RWPE2 (cell line): Measurements from ENCODE around the gene POLR2M.

Source experiments
- ATAC-seq: fragments of 200-7000 bp; cut with Tn5 transposase; 3 replicates; pipeline ENCODE4 v1.9.1; 2021; ENCODE audit warnings: low read depth
- DNase-seq: peaks from one replicate; pipeline ENCODE4 v3.0.0-alpha.2; 2020; ENCODE audit warnings: low spot score
- H3K27ac ChIP-seq: fragments of 450-650 bp; 2 replicates; pipeline ENCODE4 v1.5.1; 2017; ENCODE audit warnings: mild to moderate bottlenecking; ENCODE audit not compliant: poor library complexity, severe bottlenecking
- H3K27me3 ChIP-seq: fragments of 250-450 bp; sonication (Bioruptor Pico); 2 replicates; pipeline ENCODE4 v1.5.1; 2021; ENCODE audit warnings: mild to moderate bottlenecking, moderate library complexity; ENCODE audit not compliant: insufficient read depth, poor library complexity, severe bottlenecking
- H3K36me3 ChIP-seq: fragments of 250-450 bp; sonication (Bioruptor Pico); 2 replicates; pipeline ENCODE4 v1.5.1; 2020; ENCODE audit warnings: low read depth, mild to moderate bottlenecking, moderate library complexity
- H3K4me1 ChIP-seq: fragments of 250-450 bp; sonication (Bioruptor Pico); 2 replicates; pipeline ENCODE4 v1.5.1; 2021; ENCODE audit warnings: mild to moderate bottlenecking, moderate library complexity; ENCODE audit not compliant: insufficient read depth, poor library complexity, severe bottlenecking
- H3K4me3 ChIP-seq: fragments of 250-450 bp; sonication (Bioruptor Pico); 2 replicates; pipeline ENCODE4 v1.5.1; 2021; ENCODE audit warnings: mild to moderate bottlenecking, moderate library complexity; ENCODE audit not compliant: severe bottlenecking
- H3K9me3 ChIP-seq: fragments of 250-450 bp; sonication (Bioruptor Pico); 2 replicates; pipeline ENCODE4 v1.5.1; 2021; ENCODE audit warnings: mild to moderate bottlenecking, moderate library complexity; ENCODE audit not compliant: severe bottlenecking
- TF ChIP-seq, protein P1 (sequence below): fragments of 450-650 bp; IDR thresholded peaks from one replicate; pipeline ENCODE4 v1.5.1; 2017; ENCODE audit warnings: mild to moderate bottlenecking, moderate library complexity; ENCODE audit not compliant: poor library complexity, severe bottlenecking

Gene POLR2M

DNA sequence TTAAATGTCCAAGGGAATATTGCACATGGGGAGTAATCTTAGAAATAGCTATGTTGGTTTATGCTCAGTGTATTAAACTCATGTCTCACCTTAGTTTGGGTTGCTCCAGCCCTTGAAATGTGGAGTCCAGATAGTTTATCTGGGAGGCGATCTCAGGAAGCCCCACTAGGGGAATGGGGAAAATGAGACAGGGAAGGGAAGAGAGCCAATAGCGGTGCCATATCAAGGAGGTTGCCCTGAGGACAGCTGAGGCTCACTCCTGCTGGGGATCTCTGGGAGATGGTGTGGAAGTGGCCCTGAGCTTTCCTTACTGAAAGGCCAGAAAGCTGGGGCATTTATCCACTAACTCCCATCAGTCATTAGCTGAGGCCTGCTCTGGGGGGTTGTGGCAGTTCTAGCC is 43.3 kb upstream of the POLR2M start:
- ATAC-seq (no peak), DNase-seq (no peak)
- TF ChIP-seq, protein P1, sequence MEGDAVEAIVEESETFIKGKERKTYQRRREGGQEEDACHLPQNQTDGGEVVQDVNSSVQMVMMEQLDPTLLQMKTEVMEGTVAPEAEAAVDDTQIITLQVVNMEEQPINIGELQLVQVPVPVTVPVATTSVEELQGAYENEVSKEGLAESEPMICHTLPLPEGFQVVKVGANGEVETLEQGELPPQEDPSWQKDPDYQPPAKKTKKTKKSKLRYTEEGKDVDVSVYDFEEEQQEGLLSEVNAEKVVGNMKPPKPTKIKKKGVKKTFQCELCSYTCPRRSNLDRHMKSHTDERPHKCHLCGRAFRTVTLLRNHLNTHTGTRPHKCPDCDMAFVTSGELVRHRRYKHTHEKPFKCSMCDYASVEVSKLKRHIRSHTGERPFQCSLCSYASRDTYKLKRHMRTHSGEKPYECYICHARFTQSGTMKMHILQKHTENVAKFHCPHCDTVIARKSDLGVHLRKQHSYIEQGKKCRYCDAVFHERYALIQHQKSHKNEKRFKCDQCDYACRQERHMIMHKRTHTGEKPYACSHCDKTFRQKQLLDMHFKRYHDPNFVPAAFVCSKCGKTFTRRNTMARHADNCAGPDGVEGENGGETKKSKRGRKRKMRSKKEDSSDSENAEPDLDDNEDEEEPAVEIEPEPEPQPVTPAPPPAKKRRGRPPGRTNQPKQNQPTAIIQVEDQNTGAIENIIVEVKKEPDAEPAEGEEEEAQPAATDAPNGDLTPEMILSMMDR = no peak
- H3K36me3 ChIP-seq = no peaks in the 10 kb centered on the region
- H3K27me3 ChIP-seq = no peaks in the 10 kb centered on the region
- H3K27ac ChIP-seq = no peak overlapping the region
- peaks cover 22% of the 10 kb centered on the region for H3K4me1 ChIP-seq
- no peak overlapping the region for H3K4me3 ChIP-seq
- no peaks in the 10 kb centered on the region for H3K9me3 ChIP-seq

DNA sequence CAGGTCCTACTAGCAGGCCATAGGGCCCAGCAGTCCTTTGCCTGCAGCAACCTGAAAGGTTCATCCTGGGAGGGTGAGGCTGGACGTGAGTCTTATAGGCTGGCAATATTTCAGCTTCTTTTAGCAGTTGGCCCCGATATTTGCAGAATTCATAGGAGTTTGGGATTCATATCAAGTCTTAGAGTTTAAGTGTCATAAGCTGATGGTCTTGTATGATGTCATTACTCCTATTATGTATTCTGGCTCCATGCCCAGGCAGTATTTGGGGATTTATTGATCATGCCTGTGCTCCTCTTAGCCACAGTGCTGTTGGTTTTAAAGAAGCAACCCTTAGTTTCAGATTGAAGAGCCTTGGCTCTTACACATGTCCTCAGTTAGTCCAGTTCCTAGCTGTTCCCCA is 41.3 kb upstream of the POLR2M start:
- DNase-seq (no peak), ATAC-seq (no peak)
- Histone ChIP-seq H3K27me3 (no peaks in the 10 kb centered on the region), H3K27ac (no peak overlapping the region), H3K4me1 (peaks cover 22% of the 10 kb centered on the region), H3K9me3 (no peaks in the 10 kb centered on the region), H3K36me3 (no peaks in the 10 kb centered on the region; the same call in 1 of the 2 replicates), H3K4me3 (no peak overlapping the region)
- TF ChIP-seq, protein P1 = no peak

DNA sequence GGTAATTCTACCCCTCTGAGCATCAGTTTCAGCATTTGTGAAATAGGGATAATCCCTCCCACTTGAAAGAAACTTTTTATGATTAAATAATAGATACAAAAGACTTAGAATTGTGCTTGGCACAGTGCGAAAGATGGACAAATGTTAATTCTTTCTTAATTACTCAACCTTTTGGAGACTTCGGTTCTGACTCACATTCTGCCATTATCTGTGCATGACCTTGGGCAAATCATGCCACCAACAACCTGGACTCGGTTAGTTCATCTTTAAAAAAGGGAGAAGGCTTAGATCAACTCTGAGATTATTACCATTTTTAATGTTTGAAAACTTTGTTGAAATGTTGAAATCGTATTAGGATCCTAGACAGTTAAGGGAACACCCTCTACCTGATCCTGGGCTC is 40.6 kb upstream of the POLR2M start:
- peaks cover 22% of the 10 kb centered on the region for H3K4me1 ChIP-seq
- peak; percentile 55; the same call in 2 of the 3 replicates for ATAC-seq
- TF ChIP-seq, protein P1 = no peak
- no peak overlapping the region for H3K4me3 ChIP-seq
- H3K9me3 ChIP-seq = no peaks in the 10 kb centered on the region
- no peaks in the 10 kb centered on the region for H3K27me3 ChIP-seq
- peaks cover 7% of the 10 kb centered on the region for H3K36me3 ChIP-seq
- DNase-seq = no peak
- H3K27ac ChIP-seq = peak overlapping the region; percentile 5

DNA sequence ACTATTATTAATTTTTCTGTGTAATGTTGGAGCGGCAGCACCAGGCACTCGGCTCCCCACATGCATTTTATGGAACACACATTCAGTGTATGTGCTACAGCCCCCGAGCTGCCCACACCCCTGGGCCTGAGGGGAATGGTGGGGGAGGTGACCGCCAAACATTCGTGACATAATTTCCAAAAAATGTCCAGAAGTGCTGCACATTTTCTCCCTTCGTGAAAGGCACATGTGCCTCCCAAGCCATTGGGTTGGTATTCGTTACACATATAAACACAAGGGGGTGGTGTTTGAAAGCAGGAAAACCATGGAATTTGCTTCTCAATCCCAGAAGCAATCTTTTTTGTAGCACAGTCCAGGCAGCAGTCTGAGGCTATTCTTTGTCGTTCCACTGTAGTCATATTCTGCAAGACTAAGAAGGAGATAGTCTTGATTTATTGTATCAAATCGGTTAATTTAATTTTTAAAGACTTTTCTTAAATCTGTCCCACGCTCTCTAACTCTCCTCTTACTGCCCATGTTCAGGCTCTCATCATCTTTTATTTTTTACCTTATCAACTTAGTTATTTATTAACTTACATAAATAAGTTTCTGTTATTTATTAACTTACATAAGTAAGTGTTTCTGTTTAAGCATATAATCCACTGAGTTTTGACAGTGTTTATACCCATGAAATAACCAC is 39.2 kb upstream of the POLR2M start:
- H3K27me3 ChIP-seq = no peaks in the 10 kb centered on the region
- peaks cover 7% of the 10 kb centered on the region for H3K36me3 ChIP-seq
- H3K4me1 ChIP-seq = peaks cover 22% of the 10 kb centered on the region
- ATAC-seq (peak; percentile 72), DNase-seq (no peak)
- H3K9me3 ChIP-seq = peaks cover 4% of the 10 kb centered on the region
- H3K4me3 ChIP-seq = no peak overlapping the region
- TF ChIP-seq, protein P1 = peak; percentile 94
- H3K27ac ChIP-seq = peak overlapping the region; percentile 5

DNA sequence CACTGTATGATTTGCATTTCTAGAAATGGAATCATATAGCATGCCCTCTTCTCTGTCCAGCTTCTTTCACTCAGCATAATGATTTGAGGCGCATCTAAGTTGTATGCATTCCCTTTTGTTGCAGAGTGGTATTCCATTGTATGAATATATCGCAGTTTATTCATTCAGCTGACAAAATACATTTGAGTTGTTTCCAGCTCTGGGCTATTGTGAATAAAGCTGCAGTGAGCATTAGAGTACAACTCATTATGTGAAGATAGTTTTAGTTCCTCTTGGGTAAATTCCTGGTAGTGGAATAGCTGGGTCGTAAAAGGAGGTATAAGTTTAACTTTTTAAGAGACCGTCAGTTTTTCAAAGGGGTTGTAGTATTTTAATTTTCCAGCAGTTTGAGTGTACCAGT is 38.5 kb upstream of the POLR2M start:
- no peaks in the 10 kb centered on the region for H3K27me3 ChIP-seq
- ATAC-seq = no peak
- peak overlapping the region; percentile 5 for H3K27ac ChIP-seq
- TF ChIP-seq, protein P1 = no peak
- peaks cover 7% of the 10 kb centered on the region for H3K36me3 ChIP-seq
- H3K4me1 ChIP-seq = peaks cover 22% of the 10 kb centered on the region
- H3K9me3 ChIP-seq = peaks cover 4% of the 10 kb centered on the region
- H3K4me3 ChIP-seq = no peak overlapping the region
- no peak for DNase-seq
